SK-N-SH treated with all-trans-retinoic acid at 6 μM for 48 hours (cell line): Measurements from ENCODE around the gene SH3BP4.

Experiments used
- ATAC-seq: fragments of 200-7000 bp; cut with Tn5 transposase; 3 replicates; pipeline ENCODE4 v1.9.1; 2020; ENCODE audit warnings: mild to moderate bottlenecking, moderate library complexity
- ARNTL ChIP-seq: fragments of 450-650 bp; formaldehyde crosslinking; IDR thresholded peaks from 2 replicates; pipeline ENCODE4 v1.5.0; 2020; ENCODE audit warnings: low read depth, mild to moderate bottlenecking, moderate library complexity, borderline replicate concordance
- BACH2 ChIP-seq: fragments of 250-450 bp; sonication (Bioruptor Pico); IDR thresholded peaks from 2 replicates; pipeline ENCODE4 v1.9.0; 2021; ENCODE audit warnings: mild to moderate bottlenecking, borderline replicate concordance
- CSDC2 ChIP-seq: fragments of 250-450 bp; sonication (Bioruptor Pico); IDR thresholded peaks from 2 replicates; pipeline ENCODE4 v1.5.0; 2020; ENCODE audit warnings: mild to moderate bottlenecking, moderate library complexity
- ESRRG ChIP-seq: fragments of 250-450 bp; sonication (Bioruptor Pico); IDR thresholded peaks from 2 replicates; pipeline ENCODE4 v1.6.1; 2021; ENCODE audit warnings: mild to moderate bottlenecking
- GLIS3 ChIP-seq: fragments of 250-450 bp; sonication (Bioruptor Pico); IDR thresholded peaks from 2 replicates; pipeline ENCODE4 v1.5.0; 2020; ENCODE audit warnings: mild to moderate bottlenecking, moderate library complexity
- ISL1 ChIP-seq: fragments of 250-450 bp; sonication (Bioruptor Pico); IDR thresholded peaks from 2 replicates; pipeline ENCODE4 v2.1.2; 2022; ENCODE audit warnings: mild to moderate bottlenecking, moderate library complexity
- PPARA ChIP-seq: fragments of 250-450 bp; sonication (Bioruptor Pico); IDR thresholded peaks from 2 replicates; pipeline ENCODE4 v1.5.0; 2020; ENCODE audit warnings: mild to moderate bottlenecking, borderline replicate concordance
- RARB ChIP-seq: fragments of 250-450 bp; sonication (Bioruptor Pico); IDR thresholded peaks from 2 replicates; pipeline ENCODE4 v1.8.0; 2021; ENCODE audit warnings: mild to moderate bottlenecking, moderate library complexity
- SNAI2 ChIP-seq: fragments of 250-450 bp; sonication (Bioruptor Pico); IDR thresholded peaks from 2 replicates; pipeline ENCODE4 v1.5.0; 2020; ENCODE audit warnings: mild to moderate bottlenecking, moderate library complexity
- TOX ChIP-seq: fragments of 250-450 bp; sonication (Bioruptor Pico); IDR thresholded peaks from 2 replicates; pipeline ENCODE4 v1.8.0; 2021; ENCODE audit warnings: mild to moderate bottlenecking, moderate library complexity, borderline replicate concordance
- ZC3H10 ChIP-seq: fragments of 250-450 bp; sonication (Bioruptor Pico); IDR thresholded peaks from 2 replicates; pipeline ENCODE4 v1.5.1; 2021; ENCODE audit warnings: mild to moderate bottlenecking, moderate library complexity
- ZFP3 ChIP-seq: fragments of 250-450 bp; sonication (Bioruptor Pico); IDR thresholded peaks from 2 replicates; pipeline ENCODE4 v1.5.0; 2020; ENCODE audit warnings: mild to moderate bottlenecking, moderate library complexity
- ZFP30 ChIP-seq: fragments of 450-650 bp; formaldehyde crosslinking; IDR thresholded peaks from 2 replicates; pipeline ENCODE4 v1.5.0; 2022; ENCODE audit warnings: mild to moderate bottlenecking, moderate library complexity
- ZNF565 ChIP-seq: fragments of 450-650 bp; formaldehyde crosslinking; conservative IDR thresholded peaks from 2 replicates; pipeline ENCODE4 v1.5.0; 2020; ENCODE audit warnings: low read depth, mild to moderate bottlenecking, moderate library complexity
- ZNF8 ChIP-seq: fragments of 450-650 bp; formaldehyde crosslinking; IDR thresholded peaks from 2 replicates; pipeline ENCODE4 v1.5.0; 2020; ENCODE audit warnings: mild to moderate bottlenecking, moderate library complexity
- TF ChIP-seq, protein P1 (sequence below): fragments of 250-450 bp; sonication (Bioruptor Pico); IDR thresholded peaks from 2 replicates; pipeline ENCODE4 v1.5.1; 2021; ENCODE audit warnings: mild to moderate bottlenecking, moderate library complexity
- TF ChIP-seq, protein P2 (sequence below): fragments of 250-450 bp; sonication (Bioruptor Pico); IDR thresholded peaks from 2 replicates; pipeline ENCODE4 v1.8.0; 2020; ENCODE audit warnings: mild to moderate bottlenecking, moderate library complexity, borderline replicate concordance
- TF ChIP-seq, protein P3 (sequence below): fragments of 250-450 bp; sonication (Bioruptor Pico); IDR thresholded peaks from 2 replicates; pipeline ENCODE4 v1.5.1; 2020; ENCODE audit warnings: low read depth, mild to moderate bottlenecking, moderate library complexity
- TF ChIP-seq, protein P4 (sequence below): fragments of 250-450 bp; sonication (Bioruptor Pico); IDR thresholded peaks from 2 replicates; pipeline ENCODE4 v1.8.0; 2021; ENCODE audit warnings: low read depth, mild to moderate bottlenecking, moderate library complexity, borderline replicate concordance

Gene SH3BP4

DNA sequence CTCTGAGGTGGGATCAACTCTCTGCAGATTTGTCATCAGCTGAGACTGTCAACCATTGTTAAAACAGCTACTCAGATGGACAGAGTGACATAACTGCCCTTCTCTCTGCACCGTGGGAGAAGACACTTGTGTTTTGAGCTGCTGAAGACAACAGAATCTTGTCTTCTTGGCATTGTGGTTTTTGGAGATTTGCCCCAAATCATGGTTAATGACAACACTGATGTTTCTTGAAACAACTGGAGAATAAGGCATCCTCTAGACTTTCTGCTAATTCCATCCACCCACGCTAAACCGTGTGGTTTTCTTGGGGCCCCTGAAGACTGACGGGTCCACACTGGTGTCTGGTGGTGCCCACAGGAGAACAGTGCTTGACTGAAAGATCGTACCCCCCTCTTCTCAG lies 39.5 kb downstream of the SH3BP4 start (continued):
- TF ChIP-seq ZNF565: no peak

DNA sequence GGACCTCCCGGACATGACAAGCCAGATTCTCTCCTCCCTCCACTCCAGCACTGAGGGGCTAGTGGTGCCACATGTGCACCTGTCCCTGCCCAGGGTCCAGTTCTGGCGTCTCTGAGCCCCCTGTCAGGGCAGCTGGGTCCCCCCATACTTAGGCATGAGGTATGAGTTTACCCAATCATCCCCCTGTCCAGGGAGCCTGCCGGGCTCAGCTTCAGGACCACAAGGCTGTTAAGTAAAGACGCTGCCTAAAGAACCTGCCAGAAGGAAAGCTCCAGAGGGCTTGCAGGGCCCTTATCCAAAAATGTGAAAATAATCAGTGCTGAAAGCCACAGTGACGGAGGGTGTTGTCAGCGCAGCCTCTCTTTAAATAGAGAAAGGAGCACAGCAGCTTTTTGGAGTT lies 40.0 kb downstream of the SH3BP4 start:
- TF ChIP-seq SNAI2 (CRISPR knock-in tag) (no peak), ZNF8 (CRISPR knock-in tag) (no peak), GLIS3 (no peak), BACH2 (CRISPR knock-in tag) (no peak), ZNF565 (no peak)
- TF ChIP-seq, protein P1, sequence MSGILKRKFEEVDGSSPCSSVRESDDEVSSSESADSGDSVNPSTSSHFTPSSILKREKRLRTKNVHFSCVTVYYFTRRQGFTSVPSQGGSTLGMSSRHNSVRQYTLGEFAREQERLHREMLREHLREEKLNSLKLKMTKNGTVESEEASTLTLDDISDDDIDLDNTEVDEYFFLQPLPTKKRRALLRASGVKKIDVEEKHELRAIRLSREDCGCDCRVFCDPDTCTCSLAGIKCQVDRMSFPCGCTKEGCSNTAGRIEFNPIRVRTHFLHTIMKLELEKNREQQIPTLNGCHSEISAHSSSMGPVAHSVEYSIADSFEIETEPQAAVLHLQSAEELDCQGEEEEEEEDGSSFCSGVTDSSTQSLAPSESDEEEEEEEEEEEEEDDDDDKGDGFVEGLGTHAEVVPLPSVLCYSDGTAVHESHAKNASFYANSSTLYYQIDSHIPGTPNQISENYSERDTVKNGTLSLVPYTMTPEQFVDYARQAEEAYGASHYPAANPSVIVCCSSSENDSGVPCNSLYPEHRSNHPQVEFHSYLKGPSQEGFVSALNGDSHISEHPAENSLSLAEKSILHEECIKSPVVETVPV (CRISPR knock-in tag): no peak
- no peak for ATAC-seq

DNA sequence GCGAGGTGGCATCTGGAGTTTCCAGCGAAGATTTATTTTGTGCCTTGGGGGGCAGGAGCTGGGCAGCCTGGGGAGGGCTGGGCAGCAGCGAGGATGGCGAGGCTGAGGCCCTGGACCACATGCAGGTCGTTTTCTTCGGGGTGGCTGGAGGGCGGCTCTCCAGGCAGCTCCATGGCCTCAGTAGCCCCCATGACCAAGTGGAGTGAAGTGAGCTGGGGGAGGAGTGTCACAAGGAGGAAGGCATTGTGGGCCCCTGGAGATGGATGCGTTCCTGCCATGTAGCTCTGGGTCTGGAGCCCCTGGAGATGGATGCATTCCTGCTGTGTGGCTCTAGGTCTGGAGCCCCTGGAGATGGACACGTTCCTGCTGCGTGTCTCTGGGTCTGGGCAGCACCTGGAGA lies 40.4 kb downstream of the SH3BP4 start:
- ATAC-seq: no peak
- TF ChIP-seq ZNF8 (CRISPR knock-in tag) (no peak), GLIS3 (no peak), ZC3H10 (no peak), SNAI2 (CRISPR knock-in tag) (no peak), ESRRG (CRISPR knock-in tag) (no peak), ARNTL (no peak), BACH2 (CRISPR knock-in tag) (no peak), ZFP30 (CRISPR knock-in tag) (no peak), ZFP3 (CRISPR knock-in tag) (no peak)
- TF ChIP-seq, protein P2, sequence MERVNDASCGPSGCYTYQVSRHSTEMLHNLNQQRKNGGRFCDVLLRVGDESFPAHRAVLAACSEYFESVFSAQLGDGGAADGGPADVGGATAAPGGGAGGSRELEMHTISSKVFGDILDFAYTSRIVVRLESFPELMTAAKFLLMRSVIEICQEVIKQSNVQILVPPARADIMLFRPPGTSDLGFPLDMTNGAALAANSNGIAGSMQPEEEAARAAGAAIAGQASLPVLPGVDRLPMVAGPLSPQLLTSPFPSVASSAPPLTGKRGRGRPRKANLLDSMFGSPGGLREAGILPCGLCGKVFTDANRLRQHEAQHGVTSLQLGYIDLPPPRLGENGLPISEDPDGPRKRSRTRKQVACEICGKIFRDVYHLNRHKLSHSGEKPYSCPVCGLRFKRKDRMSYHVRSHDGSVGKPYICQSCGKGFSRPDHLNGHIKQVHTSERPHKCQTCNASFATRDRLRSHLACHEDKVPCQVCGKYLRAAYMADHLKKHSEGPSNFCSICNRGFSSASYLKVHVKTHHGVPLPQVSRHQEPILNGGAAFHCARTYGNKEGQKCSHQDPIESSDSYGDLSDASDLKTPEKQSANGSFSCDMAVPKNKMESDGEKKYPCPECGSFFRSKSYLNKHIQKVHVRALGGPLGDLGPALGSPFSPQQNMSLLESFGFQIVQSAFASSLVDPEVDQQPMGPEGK (CRISPR knock-in tag): no peak
- TF ChIP-seq, protein P3, sequence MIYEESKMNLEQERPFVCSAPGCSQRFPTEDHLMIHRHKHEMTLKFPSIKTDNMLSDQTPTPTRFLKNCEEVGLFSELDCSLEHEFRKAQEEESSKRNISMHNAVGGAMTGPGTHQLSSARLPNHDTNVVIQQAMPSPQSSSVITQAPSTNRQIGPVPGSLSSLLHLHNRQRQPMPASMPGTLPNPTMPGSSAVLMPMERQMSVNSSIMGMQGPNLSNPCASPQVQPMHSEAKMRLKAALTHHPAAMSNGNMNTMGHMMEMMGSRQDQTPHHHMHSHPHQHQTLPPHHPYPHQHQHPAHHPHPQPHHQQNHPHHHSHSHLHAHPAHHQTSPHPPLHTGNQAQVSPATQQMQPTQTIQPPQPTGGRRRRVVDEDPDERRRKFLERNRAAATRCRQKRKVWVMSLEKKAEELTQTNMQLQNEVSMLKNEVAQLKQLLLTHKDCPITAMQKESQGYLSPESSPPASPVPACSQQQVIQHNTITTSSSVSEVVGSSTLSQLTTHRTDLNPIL (CRISPR knock-in tag): no peak
- TF ChIP-seq, protein P4, sequence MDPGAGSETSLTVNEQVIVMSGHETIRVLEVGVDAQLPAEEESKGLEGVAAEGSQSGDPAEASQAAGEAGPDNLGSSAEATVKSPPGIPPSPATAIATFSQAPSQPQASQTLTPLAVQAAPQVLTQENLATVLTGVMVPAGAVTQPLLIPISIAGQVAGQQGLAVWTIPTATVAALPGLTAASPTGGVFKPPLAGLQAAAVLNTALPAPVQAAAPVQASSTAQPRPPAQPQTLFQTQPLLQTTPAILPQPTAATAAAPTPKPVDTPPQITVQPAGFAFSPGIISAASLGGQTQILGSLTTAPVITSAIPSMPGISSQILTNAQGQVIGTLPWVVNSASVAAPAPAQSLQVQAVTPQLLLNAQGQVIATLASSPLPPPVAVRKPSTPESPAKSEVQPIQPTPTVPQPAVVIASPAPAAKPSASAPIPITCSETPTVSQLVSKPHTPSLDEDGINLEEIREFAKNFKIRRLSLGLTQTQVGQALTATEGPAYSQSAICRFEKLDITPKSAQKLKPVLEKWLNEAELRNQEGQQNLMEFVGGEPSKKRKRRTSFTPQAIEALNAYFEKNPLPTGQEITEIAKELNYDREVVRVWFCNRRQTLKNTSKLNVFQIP (CRISPR knock-in tag): no peak

DNA sequence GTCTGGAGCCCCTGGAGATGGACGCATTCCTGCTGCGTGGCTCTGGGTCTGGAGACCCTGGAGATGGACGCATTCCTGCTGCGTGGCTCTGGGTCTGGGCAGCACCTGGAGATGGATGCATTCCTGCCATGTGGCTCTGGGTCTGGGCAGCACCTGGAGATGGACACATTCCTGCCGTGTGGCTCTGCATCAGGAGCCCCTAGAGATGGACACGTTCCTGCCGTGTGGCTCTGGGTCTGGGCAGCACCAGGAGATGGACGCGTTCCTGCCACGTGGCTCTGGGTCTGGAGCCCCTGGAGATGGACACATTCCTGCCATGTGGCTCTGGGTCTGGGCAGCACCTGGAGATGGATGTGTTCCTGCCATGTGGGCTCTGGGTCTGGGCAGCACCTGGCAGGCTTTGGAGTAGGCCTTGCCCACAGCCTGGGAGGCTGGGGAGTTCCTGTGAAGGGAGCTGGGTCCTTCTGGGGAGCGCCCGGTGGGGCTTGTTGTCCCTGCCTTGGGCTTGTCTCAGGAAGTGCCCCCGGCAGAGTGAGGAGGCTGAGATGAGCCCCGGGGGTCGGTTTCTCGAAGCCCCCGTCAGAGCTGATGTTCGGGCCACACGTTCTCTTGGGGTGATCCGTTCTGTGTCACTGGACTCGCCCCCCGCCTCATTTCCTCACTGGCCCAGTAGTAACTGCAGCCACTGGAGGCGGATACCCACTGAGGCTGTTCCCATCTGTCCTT lies 41.0 kb downstream of the SH3BP4 start:
- no peak for ATAC-seq

More for the DNA sequence above, 41.0 kb downstream of the SH3BP4 start:
- TF ChIP-seq ISL1 (no peak), RARB (CRISPR knock-in tag) (no peak), PPARA (CRISPR knock-in tag) (no peak), CSDC2 (CRISPR knock-in tag) (no peak), TOX (CRISPR knock-in tag) (no peak), ZNF565 (no peak), ZC3H10 (no peak), GLIS3 (no peak), ZNF8 (CRISPR knock-in tag) (no peak), ARNTL (no peak)
- TF ChIP-seq, protein P4 (CRISPR knock-in tag): no peak
- TF ChIP-seq, protein P1 (CRISPR knock-in tag): no peak
- TF ChIP-seq, protein P2 (CRISPR knock-in tag): no peak
